Activated T-cell treated with anti-CD3 and anti-CD28 coated beads, Interleukin-2, amount 50 U/mL, for 4 hours (primary cell): ENCODE measurements around the gene SOX1. TPM values are rescaled to one million over a fixed set of nuclear protein-coding genes. Genes with fewer than 3 reads are reported as not detected.

Source experiments
- ATAC-seq, 2 donors: fragments of 200-7000 bp; cut with Tn5 transposase; one replicate each; pipeline ENCODE4 v1.10.0; 2021
- DNase-seq: peaks from one replicate; pipeline ENCODE4 v3.0.0-alpha.2; 2020
- H3K27me3 Mint-ChIP-seq: one replicate; pipeline ENCODE4 v1.8.0; 2021; ENCODE audit warnings: low read depth, mixed read lengths
- H3K36me3 Mint-ChIP-seq: one replicate; pipeline ENCODE4 v1.8.0; 2022; ENCODE audit warnings: mixed read lengths; ENCODE audit not compliant: insufficient read depth
- H3K4me1 Mint-ChIP-seq: one replicate; pipeline ENCODE4 v1.8.0; 2021; ENCODE audit warnings: low read depth, mixed read lengths
- H3K4me3 Mint-ChIP-seq: one replicate; pipeline ENCODE4 v1.8.0; 2021; ENCODE audit warnings: mild to moderate bottlenecking, moderate library complexity, mixed read lengths
- H3K9me3 Mint-ChIP-seq: one replicate; pipeline ENCODE4 v1.8.0; 2021; ENCODE audit warnings: mixed read lengths
- total RNA-seq, 3 donors: library from RNA; stranded (reverse); gene quantifications; one replicate each; pipeline ENCODE4 v1.2.1, GENCODE V29; 2021

Gene SOX1
- under 1 TPM in 2 of 3 donors, not detected in 1; 0.10 to 0.16 TPM for total RNA-seq

DNA sequence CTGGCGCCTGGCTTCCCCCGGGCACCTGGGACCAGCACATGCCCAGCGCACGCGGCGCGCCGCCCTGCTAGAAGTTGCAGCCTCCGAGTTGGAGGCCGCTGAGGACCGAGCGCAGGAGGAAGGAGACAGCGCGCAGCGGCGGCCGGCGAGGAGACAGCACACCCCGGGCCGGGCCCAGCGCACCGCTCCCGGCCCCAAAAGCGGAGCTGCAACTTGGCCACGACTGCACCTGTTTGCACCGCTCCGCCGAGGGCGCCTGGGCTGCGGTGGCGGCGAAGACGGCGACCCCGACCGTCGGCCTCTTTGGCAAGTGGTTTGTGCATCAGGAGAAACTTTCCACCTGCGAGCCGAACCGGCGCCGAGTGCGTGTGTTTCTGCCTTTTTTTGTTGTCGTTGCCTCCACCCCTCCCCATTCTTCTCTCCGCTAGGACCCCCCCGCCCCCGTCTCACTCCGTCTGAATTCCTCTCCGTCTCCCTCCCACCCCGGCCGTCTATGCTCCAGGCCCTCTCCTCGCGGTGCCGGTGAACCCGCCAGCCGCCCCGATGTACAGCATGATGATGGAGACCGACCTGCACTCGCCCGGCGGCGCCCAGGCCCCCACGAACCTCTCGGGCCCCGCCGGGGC lies at the start of gene SOX1:
SOX1 (plus strand) TSS at position 34 of the 626 bp plus-strand sequence; CDS start at position 544, 510 bp downstream.
- ATAC-seq, result peak in 1 of 2 donors; percentile 22
- peak within 1 kb of the TSS; percentile 64 for H3K4me3 Mint-ChIP-seq
- peaks cover 11% of the 10 kb centered on the region for H3K9me3 Mint-ChIP-seq
- peaks cover 63% of the 10 kb centered on the region for H3K27me3 Mint-ChIP-seq
- no peak for DNase-seq
- H3K36me3 Mint-ChIP-seq, result no peaks in the 10 kb centered on the region
- peaks cover 11% of the 10 kb centered on the region for H3K4me1 Mint-ChIP-seq

DNA sequence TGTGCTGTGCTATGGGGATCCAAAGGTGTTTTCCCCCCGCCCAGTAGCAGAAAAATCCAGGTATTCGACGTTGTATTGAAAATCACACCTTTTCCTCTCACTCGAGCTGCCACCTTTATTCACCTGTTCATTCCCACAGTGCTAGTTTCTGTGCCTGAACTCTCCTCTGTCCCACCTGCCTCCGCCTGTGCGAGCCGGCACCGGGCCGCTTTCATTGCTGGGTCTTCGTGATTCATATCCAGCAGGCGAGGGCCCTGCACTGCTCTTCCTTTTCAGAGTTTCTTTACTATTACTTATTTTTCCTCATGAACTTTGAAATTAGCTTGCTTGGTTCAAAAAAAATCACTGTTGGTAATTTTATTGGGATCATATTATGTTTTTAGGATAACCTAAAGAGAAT lies 42.4 kb upstream of the SOX1 start:
- Mint-ChIP-seq H3K36me3 (no peaks in the 10 kb centered on the region), H3K4me1 (no peaks in the 10 kb centered on the region), H3K9me3 (peaks cover 7% of the 10 kb centered on the region), H3K4me3 (no peak overlapping the region), H3K27me3 (peaks cover 13% of the 10 kb centered on the region)
- no peak for DNase-seq
- ATAC-seq, result no peak

DNA sequence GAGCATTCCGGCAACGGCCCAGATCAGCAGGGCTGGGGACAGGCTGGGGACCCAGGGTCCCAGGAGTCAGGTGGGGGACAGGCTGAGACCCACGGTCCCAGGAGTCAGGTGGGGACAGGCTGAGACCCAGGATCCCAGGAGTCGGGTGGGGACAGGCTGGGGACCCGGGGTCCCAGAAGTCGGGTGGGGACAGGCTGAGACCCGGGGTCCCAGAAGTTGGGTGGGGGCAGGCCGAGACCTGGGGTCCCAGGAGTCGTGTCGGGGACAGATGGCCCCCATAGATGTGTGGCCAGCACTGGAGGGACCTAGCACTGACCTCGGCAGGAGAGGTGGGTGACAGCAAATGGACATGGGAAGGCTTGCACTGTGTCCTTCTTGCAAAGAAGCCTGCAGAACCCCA lies 39.7 kb upstream of the SOX1 start:
- no peaks in the 10 kb centered on the region for H3K4me1 Mint-ChIP-seq
- no peak for DNase-seq
- H3K4me3 Mint-ChIP-seq, result no peak overlapping the region
- H3K36me3 Mint-ChIP-seq, result no peaks in the 10 kb centered on the region
- peaks cover 3% of the 10 kb centered on the region for H3K9me3 Mint-ChIP-seq
- no peak for ATAC-seq
- peaks cover 13% of the 10 kb centered on the region for H3K27me3 Mint-ChIP-seq

DNA sequence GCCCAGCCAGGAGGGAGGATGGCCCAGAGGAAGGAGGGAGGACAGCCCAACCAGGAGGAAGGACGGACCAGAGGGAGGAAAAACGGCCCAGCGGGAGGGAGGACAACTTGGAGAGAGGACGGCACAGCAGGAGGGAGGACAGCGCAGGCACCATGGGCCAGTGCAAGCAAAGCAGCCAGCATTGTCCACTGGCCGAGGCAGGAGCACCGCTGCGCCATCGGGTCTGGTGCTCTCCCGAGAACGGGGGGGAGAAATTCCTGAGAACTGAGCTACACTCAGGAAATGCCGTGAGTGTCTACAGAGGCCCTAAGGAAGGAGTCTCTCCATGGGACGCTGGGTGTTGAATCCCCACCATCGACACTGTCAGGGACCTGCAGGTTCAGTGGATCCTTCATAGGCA lies 38.5 kb upstream of the SOX1 start:
- Mint-ChIP-seq H3K4me1 (no peaks in the 10 kb centered on the region), H3K4me3 (no peak overlapping the region), H3K9me3 (peaks cover 3% of the 10 kb centered on the region), H3K27me3 (peaks cover 13% of the 10 kb centered on the region), H3K36me3 (no peaks in the 10 kb centered on the region)
- no peak for ATAC-seq
- DNase-seq, result no peak

DNA sequence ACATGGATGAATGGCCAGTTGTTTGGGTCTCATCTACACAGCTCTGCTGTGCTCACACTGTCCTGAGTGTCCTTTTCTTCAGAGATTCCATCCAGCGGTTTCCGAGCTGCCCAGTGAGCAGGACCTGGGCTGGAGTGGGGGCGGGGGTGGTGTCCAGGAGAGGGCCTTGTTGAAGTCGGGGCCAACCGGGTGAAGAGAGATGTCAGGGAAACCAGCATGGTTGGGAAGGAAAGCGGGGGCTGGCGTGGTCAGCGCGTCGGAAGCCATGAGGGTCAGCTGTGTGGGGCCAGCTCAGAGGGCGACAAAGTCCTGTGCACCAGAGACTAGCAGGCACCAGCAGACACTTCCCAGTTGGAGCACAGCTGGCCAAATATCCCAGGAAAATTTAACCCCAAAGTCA lies 37.8 kb upstream of the SOX1 start:
- H3K4me1 Mint-ChIP-seq, result no peaks in the 10 kb centered on the region
- H3K27me3 Mint-ChIP-seq, result peaks cover 11% of the 10 kb centered on the region
- no peak for ATAC-seq
- no peak overlapping the region for H3K4me3 Mint-ChIP-seq
- no peak for DNase-seq
- peaks cover 3% of the 10 kb centered on the region for H3K9me3 Mint-ChIP-seq
- no peaks in the 10 kb centered on the region for H3K36me3 Mint-ChIP-seq

DNA sequence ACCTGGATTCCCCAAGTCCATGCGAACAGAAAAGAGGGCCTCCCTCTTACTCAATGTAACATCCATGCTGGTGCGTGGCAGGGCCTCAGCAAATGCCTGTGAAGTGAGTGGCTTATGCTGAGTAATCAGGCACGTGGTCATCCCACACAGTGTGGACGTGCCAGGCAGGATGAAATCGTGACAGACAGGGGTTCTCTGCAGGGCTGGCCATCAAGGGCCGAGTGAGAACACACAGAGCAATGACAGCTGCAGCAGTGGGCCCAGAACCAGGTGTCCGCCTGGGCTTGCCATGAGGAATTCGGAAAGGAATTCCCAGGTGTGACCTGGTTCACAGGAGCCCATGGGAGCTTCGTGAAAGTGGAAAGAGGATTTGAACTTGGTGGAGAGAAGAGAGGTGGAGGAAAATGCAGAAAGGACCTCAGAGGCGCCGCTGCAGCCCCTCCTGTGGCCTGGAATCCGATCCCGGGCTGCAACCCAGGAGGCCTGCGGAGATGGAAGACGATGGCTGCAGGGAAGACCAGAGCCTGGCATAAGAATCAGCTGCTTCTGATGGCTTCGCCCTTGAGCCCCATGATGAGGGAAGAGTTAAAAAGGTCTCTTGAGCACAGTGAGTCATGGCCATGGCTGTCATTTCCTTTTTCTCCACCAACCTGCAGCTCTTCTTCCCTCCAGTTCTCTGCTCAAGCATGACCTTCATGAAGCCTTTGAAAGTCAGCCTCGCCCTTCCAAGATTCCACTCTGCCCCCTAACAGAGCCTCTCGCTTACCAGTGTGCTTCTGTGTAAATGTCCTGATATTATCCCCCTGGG lies 34.6 kb upstream of the SOX1 start:
- ATAC-seq, result no peak
- H3K27me3 Mint-ChIP-seq, result peaks cover 5% of the 10 kb centered on the region

DNA sequence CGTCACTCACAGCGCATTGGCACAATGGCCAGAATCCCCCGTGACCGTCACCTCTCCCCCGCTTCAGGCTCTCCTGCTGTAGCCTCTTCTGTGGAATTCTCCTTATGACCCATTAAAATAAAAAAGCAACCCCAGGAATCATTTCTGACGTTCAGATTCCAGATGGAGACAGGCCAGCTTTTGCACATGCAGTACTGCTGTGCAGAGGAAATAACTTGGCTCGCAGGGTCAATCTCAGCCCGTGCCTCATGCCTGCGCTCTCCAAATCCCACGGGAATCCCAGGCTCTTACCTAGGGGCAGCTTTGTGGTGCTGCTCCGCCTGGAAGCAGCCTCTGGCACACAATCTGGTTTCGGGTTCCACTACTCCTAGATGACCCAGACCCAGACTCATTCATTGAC lies 32.7 kb upstream of the SOX1 start:
- DNase-seq (no peak), ATAC-seq (no peak)
- Mint-ChIP-seq H3K4me1 (no peaks in the 10 kb centered on the region), H3K4me3 (no peak overlapping the region), H3K36me3 (no peaks in the 10 kb centered on the region), H3K27me3 (peaks cover 5% of the 10 kb centered on the region), H3K9me3 (no peaks in the 10 kb centered on the region)

More for the DNA sequence above, 34.6 kb upstream of the SOX1 start:
- Mint-ChIP-seq H3K9me3 (no peaks in the 10 kb centered on the region), H3K4me1 (no peaks in the 10 kb centered on the region), H3K36me3 (no peaks in the 10 kb centered on the region), H3K4me3 (no peak overlapping the region)
- DNase-seq, result no peak

DNA sequence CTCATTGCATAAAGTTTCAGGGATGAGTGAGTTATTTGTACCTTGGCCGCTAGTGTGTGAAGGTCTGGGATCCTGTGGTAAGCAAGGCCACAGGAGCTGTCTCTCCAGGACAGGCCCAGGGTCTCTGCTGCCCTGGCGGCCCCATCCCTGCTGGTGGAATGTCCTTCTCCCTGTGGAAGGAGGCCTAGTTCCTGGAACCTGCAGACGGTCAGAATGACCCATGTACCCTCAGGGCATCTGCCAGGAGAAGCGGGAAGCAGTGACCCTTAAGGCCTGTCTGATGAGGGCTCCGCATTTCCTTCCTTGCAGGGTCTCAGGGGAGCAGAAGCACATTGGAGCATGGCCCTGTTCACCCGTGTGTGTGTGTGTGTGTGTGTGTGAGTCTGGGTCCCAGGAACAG lies 32.1 kb upstream of the SOX1 start:
- H3K4me3 Mint-ChIP-seq, result no peak overlapping the region
- peak in 1 of 2 donors; percentile 23 for ATAC-seq
- no peaks in the 10 kb centered on the region for H3K4me1 Mint-ChIP-seq
- peaks cover 7% of the 10 kb centered on the region for H3K27me3 Mint-ChIP-seq
- H3K9me3 Mint-ChIP-seq, result no peaks in the 10 kb centered on the region
- no peak for DNase-seq
- H3K36me3 Mint-ChIP-seq, result no peaks in the 10 kb centered on the region

DNA sequence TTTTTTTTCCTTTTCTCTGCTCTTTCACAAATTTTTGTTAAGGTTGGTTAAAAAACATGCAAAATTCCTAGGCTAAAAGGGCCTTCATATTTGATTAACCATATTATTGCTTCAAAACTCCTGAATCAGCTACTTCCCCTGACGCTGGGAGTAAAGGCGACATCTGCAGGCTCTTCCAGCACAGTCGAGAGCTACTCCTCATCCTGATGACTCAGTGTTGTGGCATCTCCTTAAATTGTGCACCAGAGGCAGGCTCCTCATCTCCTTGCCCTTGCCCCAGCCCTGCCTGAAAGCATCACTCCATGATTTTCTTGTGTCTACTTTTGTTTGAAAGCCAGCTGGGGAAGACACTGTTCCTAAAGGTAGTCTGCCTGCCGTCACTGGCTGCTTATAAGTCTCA lies 24.5 kb upstream of the SOX1 start:
- Mint-ChIP-seq H3K27me3 (peaks cover 9% of the 10 kb centered on the region), H3K4me1 (no peaks in the 10 kb centered on the region), H3K4me3 (no peak overlapping the region), H3K9me3 (peaks cover 20% of the 10 kb centered on the region), H3K36me3 (no peaks in the 10 kb centered on the region)
- ATAC-seq, result no peak
- DNase-seq, result no peak

DNA sequence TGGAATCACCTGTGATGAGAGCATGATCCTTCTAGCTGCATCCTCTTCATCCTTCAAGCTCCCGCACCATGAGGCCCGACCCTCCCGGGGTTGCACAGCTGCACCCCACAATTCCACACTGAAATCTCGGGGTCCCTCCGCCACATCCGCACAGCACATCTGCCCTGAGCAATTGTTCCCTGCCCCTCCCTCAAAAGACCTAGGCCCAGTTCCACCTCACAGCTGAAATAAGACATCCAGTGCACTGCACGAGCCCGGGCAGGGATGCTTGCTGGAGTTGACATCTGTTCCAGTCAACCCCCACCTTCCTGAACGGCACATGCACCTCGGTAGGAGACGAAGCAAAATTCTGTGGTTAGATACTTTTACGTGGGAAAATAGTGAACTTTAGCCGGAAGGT lies 14.7 kb upstream of the SOX1 start:
- no peak for DNase-seq
- H3K4me1 Mint-ChIP-seq, result no peaks in the 10 kb centered on the region
- H3K27me3 Mint-ChIP-seq, result peaks cover 71% of the 10 kb centered on the region
- H3K4me3 Mint-ChIP-seq, result no peak overlapping the region
- H3K9me3 Mint-ChIP-seq, result no peaks in the 10 kb centered on the region
- H3K36me3 Mint-ChIP-seq, result no peaks in the 10 kb centered on the region
- no peak for ATAC-seq

DNA sequence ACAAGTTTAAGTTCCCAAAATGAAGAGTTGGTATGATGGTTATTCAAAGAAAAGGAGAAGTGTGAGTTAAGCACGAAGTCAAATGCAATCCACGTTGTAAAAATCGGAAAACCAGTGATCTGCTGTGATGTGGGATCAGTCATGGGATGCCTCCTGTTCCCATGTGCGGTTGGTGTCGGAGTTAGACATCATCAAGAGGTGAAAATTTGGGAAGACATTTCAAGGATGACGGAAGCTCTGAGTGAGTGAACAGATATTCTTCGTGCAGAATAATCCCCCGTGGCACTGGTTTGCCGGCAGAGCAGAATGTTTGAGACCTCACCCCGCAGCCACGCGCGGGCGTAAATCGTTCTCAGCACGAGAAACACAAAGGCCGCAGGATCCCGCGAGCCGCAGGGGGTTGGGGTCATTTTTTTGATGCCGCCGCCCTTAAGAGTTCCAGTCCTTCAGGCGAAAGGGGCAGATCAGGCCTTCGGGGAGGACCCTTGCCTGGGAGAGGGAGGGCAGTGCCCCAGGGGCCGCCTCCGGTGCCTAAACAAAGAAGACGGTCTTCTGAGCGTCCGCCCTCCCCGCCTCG lies 13.7 kb upstream of the SOX1 start:
- Mint-ChIP-seq H3K4me3 (no peak overlapping the region), H3K4me1 (no peaks in the 10 kb centered on the region), H3K36me3 (no peaks in the 10 kb centered on the region), H3K9me3 (no peaks in the 10 kb centered on the region), H3K27me3 (peaks cover 70% of the 10 kb centered on the region)
- no peak for ATAC-seq
- no peak for DNase-seq

DNA sequence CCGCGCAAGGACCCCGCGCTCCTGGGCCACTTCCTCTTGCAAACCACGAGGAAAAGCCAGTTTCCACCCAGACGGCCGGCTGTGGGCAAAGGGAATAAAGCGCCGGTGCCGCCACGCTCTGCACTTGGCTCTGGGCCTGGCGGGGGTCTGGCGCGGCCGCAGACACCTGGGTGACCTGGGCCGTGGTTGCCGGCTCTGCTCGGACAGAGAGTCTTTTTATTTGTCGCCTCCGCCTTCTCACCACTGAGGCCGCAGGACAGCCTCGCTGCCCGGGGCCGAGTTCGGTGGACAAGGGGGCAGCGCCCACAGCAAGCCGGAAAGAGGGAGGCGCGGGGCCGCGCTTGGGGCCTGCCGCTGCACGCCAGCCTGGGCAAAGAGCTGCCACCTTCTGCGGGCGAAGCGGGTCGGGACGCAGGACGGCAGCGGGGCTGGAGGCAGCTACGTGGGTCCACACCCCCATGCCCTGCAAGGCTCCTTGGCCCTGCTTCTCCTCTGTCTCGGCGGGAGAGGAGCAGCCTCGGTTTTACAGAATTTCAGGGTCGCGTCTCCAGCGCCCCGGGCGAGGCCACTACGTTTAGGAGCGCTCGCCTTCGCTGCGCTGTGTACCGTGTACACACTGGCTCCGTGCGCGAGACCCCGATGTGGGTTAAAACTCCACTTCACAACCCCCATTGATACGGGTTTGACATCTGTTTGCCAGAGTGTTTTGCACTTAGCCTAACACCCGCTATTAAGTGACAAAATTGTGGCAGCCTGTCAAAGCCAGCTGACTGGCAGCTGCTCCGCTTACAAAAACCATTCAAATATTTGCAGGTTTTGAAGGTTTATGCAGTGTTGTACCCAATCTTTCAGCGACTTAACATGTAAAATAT lies 13.0 kb upstream of the SOX1 start:
- ATAC-seq (no peak), DNase-seq (no peak)
- no peak overlapping the region for H3K4me3 Mint-ChIP-seq
- no peaks in the 10 kb centered on the region for H3K9me3 Mint-ChIP-seq
- H3K36me3 Mint-ChIP-seq, result no peaks in the 10 kb centered on the region
- no peaks in the 10 kb centered on the region for H3K4me1 Mint-ChIP-seq
- peaks cover 70% of the 10 kb centered on the region for H3K27me3 Mint-ChIP-seq

DNA sequence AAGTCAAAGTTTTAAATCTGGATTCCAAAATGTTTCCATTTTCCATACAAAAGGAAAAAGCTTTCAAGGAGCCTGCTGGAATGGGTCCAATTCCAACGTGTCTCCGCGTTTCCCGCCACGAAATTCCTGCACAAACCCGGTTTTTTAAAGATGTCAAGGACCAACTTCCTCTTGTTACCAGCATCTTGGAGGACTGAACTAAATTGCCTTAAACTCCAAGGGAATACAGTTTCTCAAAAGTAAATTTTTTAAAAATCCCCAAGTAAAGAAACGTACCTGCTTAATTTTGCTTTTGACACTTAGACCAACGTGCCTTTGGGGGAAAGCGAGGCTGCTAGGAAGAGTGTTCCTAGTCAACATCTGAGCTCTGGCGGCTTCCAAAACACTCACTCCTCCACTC lies 12.3 kb upstream of the SOX1 start:
- Mint-ChIP-seq H3K4me3 (no peak overlapping the region), H3K4me1 (no peaks in the 10 kb centered on the region), H3K36me3 (no peaks in the 10 kb centered on the region), H3K9me3 (no peaks in the 10 kb centered on the region), H3K27me3 (peaks cover 75% of the 10 kb centered on the region)
- ATAC-seq (no peak), DNase-seq (no peak)
